Glomerular endothelial cell (primary cell): ENCODE measurements around the gene MACROD2. TPM values are rescaled to one million over a fixed set of nuclear protein-coding genes. Genes with fewer than 3 reads are reported as not detected.

Experiments used
- DNase-seq: peaks from one replicate; pipeline ENCODE4 v3.0.0-alpha.2; 2011; ENCODE audit warnings: low read depth, low spot score; ENCODE audit errors: extremely low read depth
- total RNA-seq: library from RNA; depleted of rRNA; stranded (reverse); fragments of >200 nt; gene quantifications from 2 replicates; pipeline ENCODE4 v1.2.3, GENCODE V29; 2015

Gene MACROD2
- total RNA-seq, 1 donor from 2014 or later, result 0.76 TPM

- peak; percentile 52 for DNase-seq
These were observed 59.9 kb downstream of the MACROD2 start for GRCh38 chr20:14055127-14055742.

GRCh38 chr20:14062171-14062570 is 66.9 kb downstream of the MACROD2 start:
- DNase-seq, result no peak

- no peak for DNase-seq
These were observed 67.5 kb downstream of the MACROD2 start for GRCh38 chr20:14062786-14063185.

- no peak for DNase-seq
These were observed 69.0 kb downstream of the MACROD2 start for GRCh38 chr20:14064333-14064732.

GRCh38 chr20:14064921-14065320 is 69.6 kb downstream of the MACROD2 start:
- no peak for DNase-seq

GRCh38 chr20:14065774-14066173 is 70.5 kb downstream of the MACROD2 start:
- DNase-seq, result no peak

- no peak for DNase-seq
These were observed 72.3 kb downstream of the MACROD2 start for GRCh38 chr20:14067603-14068002.

GRCh38 chr20:14069796-14070195 is 74.5 kb downstream of the MACROD2 start:
- no peak for DNase-seq

- no peak for DNase-seq
These were observed 98.3 kb downstream of the MACROD2 start for GRCh38 chr20:14093652-14094051.

- DNase-seq, result no peak
These were observed 102.9 kb downstream of the MACROD2 start for GRCh38 chr20:14098261-14098660.

GRCh38 chr20:14113416-14113815 is 118.1 kb downstream of the MACROD2 start:
- no peak for DNase-seq

GRCh38 chr20:14114065-14114704 is 118.9 kb downstream of the MACROD2 start:
- no peak for DNase-seq

- no peak for DNase-seq
These were observed 120.7 kb downstream of the MACROD2 start for GRCh38 chr20:14116037-14116436.

GRCh38 chr20:14117768-14118167 is 122.5 kb downstream of the MACROD2 start:
- DNase-seq, result no peak

GRCh38 chr20:14126856-14127255 is 131.5 kb downstream of the MACROD2 start:
- DNase-seq, result no peak

- DNase-seq, result no peak
These were observed 132.4 kb downstream of the MACROD2 start for GRCh38 chr20:14127514-14128223.

GRCh38 chr20:14134004-14134403 is 138.7 kb downstream of the MACROD2 start:
- no peak for DNase-seq

GRCh38 chr20:14142171-14142570 is 146.9 kb downstream of the MACROD2 start:
- DNase-seq, result no peak

- no peak for DNase-seq
These were observed 147.8 kb downstream of the MACROD2 start for GRCh38 chr20:14142964-14143627.

GRCh38 chr20:14148042-14148441 is 152.7 kb downstream of the MACROD2 start:
- DNase-seq, result no peak

GRCh38 chr20:14155361-14155760 is 160.0 kb downstream of the MACROD2 start:
- DNase-seq, result no peak
